OCI-M2 (cell line): Measurements from ENCODE around the gene ACAA2.
"Not testable (repeated sequence)": the region's sequence is repeated elsewhere in the genome, so short reads cannot be mapped to it uniquely, and the experiment has no call there.

Source experiments
- DNase-seq: peaks from one replicate; lab custom pipeline; 2025; ENCODE audit not compliant: unreplicated experiment; lab: John Stamatoyannopoulos, UW

Gene ACAA2

DNA sequence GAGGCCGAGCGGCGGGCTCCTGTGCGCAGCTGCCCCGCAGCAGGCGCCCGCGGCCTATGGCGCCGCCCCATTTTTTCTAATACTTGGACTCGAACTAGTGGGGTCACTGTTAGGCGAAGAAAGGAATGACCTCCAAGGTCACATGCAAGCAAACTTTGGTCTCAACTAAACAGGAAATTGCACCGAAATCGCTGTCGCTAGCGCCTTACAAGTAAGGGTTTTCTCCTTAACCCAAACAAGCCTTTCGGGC, 339 bp downstream of the ACAA2 start:
- no peak for DNase-seq

GRCh38 chr18:49812286-49813068, 856 bp downstream of the ACAA2 start:
- DNase-seq, result no peak

- DNase-seq, result no peak
These were observed 2.0 kb downstream of the ACAA2 start for GRCh38 chr18:49811151-49811938.

GRCh38 chr18:49808553-49809191, 4.7 kb downstream of the ACAA2 start:
- not testable (repeated sequence) for DNase-seq

DNA sequence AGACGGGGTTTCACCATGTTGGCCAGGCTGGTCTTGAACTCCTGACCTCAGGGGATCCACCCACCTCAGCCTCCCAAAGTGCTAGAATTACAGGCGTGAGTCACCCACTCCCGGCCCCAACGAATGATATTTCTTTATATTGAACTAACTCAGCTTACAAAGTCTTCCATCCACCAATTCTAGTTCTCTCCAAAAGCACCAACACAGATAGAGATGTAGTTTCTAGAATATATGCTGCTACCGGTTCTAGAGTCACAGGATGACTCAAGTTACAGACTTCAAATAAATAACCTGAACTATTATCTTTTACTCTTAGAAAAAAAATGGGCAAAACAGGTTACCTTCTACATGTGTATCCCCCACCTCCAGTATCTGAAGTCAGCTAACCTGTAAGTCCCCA, 9.2 kb downstream of the ACAA2 start:
- DNase-seq, result no peak

DNA sequence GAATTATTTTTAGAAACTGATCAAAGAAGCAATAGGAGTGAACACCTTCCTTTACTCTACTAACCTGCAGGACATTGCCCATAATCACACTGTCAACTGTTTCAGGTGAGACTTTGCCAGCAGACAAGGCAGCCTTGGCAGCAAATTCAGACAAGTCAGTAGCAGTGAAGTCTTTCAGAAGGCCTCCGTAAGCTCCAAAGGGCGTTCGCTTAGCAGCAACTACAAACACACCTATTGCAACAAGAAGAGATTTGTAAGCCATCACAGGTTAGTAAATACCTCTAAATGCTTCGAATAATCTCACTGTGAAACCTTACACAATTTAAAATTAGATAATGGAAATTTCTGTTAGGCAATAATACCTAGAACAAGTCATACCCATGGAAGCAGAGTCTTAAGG, 10.7 kb downstream of the ACAA2 start:
- DNase-seq, result no peak

DNA sequence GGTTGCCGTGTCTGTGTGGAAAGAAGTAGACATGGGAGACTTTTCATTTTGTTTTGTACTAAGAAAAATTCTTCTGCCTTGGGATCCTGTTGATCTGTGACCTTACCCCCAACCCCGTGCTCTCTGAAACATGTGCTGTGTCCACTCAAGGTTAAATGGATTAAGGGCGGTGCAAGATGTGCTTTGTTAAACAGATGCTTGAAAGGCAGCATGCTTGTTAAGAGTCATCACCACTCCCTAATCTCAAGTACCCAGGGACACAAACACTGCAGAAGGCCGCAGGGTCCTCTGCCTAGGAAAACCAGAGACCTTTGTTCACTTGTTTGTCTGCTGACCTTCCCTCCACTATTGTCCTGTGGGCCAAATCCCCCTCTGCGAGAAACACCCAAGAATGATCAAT, 12.8 kb downstream of the ACAA2 start:
- not testable (repeated sequence) for DNase-seq

- DNase-seq, result not testable (repeated sequence)
These were observed 13.5 kb downstream of the ACAA2 start for GRCh38 chr18:49799806-49800205.

DNA sequence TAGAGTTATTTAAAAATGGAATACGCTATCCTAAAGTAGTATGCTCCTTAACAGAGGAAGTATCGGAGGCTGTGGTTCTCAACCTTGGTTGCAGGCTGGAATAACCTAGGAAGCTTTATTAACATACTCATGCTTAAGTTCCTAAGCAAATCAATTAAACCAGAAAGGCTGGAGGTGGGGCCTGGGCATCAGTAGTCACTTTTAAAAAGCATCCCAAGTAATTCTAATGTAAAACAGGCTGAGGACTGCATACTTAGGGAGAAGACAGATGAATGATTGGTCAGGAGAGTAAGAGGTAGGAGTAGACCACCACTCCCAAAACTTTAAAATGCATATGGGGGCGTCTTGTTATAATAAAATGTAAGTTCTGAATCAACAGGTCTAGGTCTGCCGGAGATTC, 15.3 kb downstream of the ACAA2 start:
- no peak for DNase-seq

DNA sequence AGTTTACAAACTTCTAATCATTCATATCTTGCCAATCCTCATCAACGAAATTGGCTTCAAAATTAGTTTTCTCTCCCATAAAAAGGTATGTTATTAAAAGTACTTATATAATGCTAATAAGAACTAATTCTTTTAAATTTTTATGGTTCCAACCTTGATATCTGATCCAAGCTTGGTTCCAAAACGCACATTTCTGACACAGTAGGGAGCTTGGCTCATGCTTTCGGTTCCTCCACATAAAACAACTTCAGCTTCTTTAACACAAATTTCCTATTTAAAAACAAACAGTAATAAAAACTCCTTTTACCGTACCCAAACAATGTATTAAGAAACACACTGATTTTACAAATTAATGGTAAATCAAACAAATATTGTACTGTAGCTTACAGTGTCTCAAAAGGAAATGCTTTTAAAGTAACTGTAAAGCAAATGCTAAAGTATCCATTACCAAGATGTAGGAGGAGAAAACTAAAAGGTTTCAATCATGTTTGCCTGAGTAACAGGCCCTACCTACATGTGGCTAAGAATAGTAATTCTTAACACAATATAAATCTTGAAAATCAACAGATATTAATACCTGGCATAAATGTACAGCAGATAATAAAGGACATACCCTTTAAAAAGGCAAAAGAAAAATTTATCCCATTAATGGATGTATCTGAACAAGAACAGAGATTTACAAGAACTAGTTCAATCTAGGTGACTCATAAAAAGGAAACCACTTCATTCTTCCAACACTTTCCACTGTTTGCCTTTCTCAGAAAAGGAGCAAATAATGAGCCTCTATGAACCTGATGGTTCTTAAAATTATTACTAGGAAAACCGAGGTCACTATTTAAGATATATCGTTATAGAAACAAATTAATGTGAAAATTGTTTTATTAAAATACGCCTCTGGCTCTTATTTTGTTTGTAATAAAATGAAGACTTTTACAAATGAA, 17.5 kb downstream of the ACAA2 start:
- no peak for DNase-seq

GRCh38 chr18:49794743-49795142, 18.6 kb downstream of the ACAA2 start:
- DNase-seq, result no peak

GRCh38 chr18:49789560-49790134, 23.7 kb downstream of the ACAA2 start:
- DNase-seq, result not testable (repeated sequence)

DNA sequence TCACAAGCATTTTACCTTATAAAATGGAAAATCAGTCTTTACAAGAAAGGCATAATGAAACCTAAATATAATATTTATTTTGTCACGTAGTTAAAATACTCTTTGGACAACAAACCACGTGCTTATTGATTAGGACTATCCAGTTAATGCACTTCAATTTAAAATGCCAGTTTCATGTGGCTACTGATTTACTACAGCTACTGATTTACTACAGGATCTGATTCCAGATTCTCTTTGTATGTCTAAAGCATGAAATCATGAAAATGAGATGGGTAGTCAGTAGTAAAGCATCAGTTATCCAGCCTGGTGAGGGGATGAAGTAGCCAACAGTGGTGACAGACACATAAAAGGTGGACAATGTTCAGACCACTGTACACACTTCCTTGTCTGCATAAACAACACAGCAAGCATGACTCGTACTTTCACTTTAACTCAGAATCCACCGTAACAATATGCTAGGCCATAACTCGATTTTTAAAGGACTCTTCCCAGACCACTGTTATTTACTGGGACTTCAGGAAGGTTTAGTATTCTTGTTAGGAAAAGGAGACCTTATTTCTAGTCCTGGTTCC, 24.9 kb downstream of the ACAA2 start:
- no peak for DNase-seq

DNA sequence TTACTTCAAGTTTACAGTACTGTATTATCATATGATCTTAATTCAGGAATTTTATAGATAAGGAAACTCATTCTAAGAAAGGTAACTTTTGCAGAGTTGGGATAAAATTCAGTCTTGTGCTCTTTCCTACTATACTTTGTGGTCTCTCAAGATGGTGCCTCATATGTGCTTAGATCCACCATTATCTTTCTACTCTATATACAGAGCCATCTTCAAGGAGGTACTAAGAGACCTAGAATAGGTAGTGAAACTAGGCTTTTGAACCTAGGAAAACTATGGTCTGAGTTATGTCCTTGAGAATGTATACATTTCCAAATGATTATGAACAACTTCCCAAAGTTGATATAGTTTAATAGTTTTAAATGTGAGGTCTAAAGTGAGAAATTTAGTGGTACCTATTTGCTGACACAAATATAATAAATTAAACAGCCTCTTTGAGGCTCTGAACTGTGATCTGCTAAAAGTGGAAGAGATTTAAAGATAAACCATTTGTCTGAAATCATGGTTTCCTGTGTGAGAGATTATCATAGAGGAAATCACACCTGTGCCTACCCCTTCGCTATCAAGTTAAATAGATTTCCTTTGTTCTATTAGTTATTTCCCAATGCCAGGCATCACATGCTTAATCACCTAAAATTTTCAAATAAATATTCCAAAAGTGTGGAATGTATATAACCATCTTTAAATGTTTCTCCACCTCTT, 27.2 kb downstream of the ACAA2 start:
- no peak for DNase-seq

DNA sequence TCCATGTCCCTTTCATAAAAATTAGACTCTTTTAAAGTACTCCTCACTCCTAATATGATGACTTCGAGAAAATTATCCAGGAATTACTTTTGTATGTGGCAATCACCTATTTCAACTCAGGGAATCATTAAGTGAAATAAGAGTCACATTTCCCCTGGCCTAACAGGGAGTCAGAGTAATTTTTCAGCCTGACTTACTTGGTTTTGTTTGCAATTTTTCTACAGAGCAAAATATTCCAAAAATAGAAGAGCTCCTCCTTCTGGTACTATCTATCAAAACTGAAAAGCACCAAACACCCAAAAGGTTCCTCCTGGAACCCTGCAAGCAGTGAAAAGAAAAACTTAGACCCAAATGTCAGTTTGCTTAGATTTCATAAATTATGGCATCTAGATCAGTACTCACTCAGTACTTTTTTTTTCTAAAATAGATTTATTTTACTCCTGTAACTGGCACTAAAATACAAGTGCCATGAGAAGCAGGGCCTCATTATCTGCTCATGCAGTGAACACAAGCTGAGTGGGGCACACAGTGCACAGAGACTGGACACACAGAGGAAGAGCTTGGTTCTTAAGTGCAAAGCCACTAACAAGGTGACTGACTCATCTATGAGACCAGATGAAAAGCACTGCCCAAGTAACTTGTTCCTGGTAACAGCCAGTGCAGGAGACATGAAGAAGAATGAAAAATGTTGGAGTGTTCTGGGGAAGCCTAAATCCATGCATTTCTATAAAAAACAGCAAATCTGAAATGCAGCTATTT, 28.7 kb downstream of the ACAA2 start:
- no peak for DNase-seq

DNA sequence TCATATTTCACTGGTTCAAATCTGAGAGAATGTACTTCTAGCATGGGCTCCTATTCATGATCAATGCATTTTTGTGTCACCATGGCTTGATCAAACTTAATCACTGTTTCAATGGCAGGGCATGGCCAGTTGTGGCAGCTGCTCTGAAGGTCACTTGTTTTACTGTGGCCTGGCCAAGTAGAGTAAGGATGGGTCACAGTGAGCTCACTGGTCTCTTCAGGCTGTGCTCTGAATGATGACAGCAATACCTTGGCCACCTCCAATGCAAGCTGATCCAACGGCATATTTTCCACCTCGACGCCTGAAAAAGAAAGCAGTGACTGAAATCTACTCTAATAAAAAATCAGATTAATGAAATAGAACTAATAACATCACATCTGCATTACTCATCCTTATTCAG, 29.7 kb downstream of the ACAA2 start:
- not testable (repeated sequence) for DNase-seq

DNA sequence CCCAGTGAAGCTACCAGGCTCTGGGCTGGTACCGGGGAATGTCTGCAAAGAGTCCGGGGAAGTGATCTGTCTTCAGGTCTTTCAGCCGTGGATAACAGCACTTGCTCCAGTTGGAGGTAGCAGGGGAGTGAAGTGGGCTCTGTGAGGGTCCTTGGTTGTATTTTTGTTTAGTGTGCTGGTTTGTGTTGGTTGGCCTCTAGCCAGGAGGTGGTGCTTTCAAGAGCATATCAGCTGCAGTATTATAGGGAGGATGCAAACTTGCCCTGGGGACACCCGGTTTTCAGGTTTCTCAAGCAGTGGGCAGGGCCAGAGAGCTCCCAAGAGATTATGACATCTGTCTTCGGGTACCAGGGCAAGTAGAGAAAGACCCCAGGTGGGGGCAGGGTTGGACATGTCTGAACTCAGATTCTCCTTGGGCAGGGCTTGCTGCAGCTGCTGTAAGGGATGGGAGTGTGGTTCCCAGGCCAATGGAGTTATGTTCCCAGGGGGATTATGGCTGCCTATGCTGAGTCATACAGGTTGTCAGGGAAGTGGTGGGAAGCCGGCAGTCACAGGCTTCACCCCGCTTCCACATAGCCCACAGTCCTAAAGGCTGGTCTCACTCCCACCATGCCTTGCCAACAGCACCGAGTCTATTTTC, 34.4 kb downstream of the ACAA2 start:
- DNase-seq, result no peak

- no peak for DNase-seq
These were observed 44.1 kb downstream of the ACAA2 start for GRCh38 chr18:49769047-49769728.
